H4 (cell line): ENCODE results near the gene GNAT1. TPM values are rescaled to one million over a fixed set of nuclear protein-coding genes. Genes with fewer than 3 reads are reported as not detected.

Experiments used
- DNase-seq: peaks from one replicate; pipeline ENCODE4 v3.0.0-alpha.2; 2015; ENCODE audit warnings: low spot score
- total RNA-seq: library from RNA; depleted of rRNA; stranded (reverse); fragments of >200 nt; shearing (Covaris generic); gene quantifications from 2 replicates; pipeline ENCODE4 v1.2.3, GENCODE V29; 2014

GNAT1 gene
- total RNA-seq, 1 experiment from 2014 or later: not detected

- DNase-seq: no peak
Observed at GRCh38 chr3:50181985-50182384, 9.4 kb upstream of the GNAT1 start.

GRCh38 chr3:50182533-50183099 is 8.8 kb upstream of the GNAT1 start:
- DNase-seq: no peak

- DNase-seq: no peak
Observed at GRCh38 chr3:50183755-50184154, 7.7 kb upstream of the GNAT1 start.

GRCh38 chr3:50184242-50184978 is 7.0 kb upstream of the GNAT1 start:
- DNase-seq: no peak

GRCh38 chr3:50185230-50185629 is 6.2 kb upstream of the GNAT1 start:
- no peak for DNase-seq

GRCh38 chr3:50186096-50186495 is 5.3 kb upstream of the GNAT1 start:
- no peak for DNase-seq

- no peak for DNase-seq
Observed at GRCh38 chr3:50187750-50188149, 3.7 kb upstream of the GNAT1 start.

- peak; percentile 59 for DNase-seq
Observed at GRCh38 chr3:50189274-50189673, 2.1 kb upstream of the GNAT1 start.

- DNase-seq: no peak
Observed at GRCh38 chr3:50189989-50190388, 1.4 kb upstream of the GNAT1 start.

- no peak for DNase-seq
Observed at GRCh38 chr3:50192124-50192523, 714 bp downstream of the GNAT1 start.

- DNase-seq: peak; percentile 19
Observed at GRCh38 chr3:50192689-50193141, 1.3 kb downstream of the GNAT1 start.

- no peak for DNase-seq
Observed at GRCh38 chr3:50193286-50193685, 1.9 kb downstream of the GNAT1 start.

- DNase-seq: no peak
Observed at GRCh38 chr3:50193746-50194127, 2.3 kb downstream of the GNAT1 start.

- DNase-seq: no peak
Observed at GRCh38 chr3:50194128-50194902, 2.9 kb downstream of the GNAT1 start.

- no peak for DNase-seq
Observed at GRCh38 chr3:50194903-50195500, 3.6 kb downstream of the GNAT1 start.

GRCh38 chr3:50195501-50196252 is 4.3 kb downstream of the GNAT1 start:
- no peak for DNase-seq

GRCh38 chr3:50196253-50196801 is 4.9 kb downstream of the GNAT1 start:
- no peak for DNase-seq

GRCh38 chr3:50201573-50202315 is 10.3 kb downstream of the GNAT1 start:
- DNase-seq: no peak

GRCh38 chr3:50202353-50203112 is 11.1 kb downstream of the GNAT1 start:
- DNase-seq: no peak
